Breast epithelium (tissue), 4 donors: ENCODE measurements around the gene SYT12. TPM values are rescaled to one million over a fixed set of nuclear protein-coding genes. Genes with fewer than 3 reads are reported as not detected.

Experiments
- DNase-seq, 2 donors: peaks; one replicate each; pipeline ENCODE4 v3.0.0-alpha.2; 2019; ENCODE audit warnings: low spot score in 2 of 2
- H3K27ac ChIP-seq, 2 donors: fragments of 200-600 bp; sonication (generic) in 1 of 2; one replicate each; pipeline ENCODE4 v1.5.1; 2016 to 2019; ENCODE audit warnings: mild to moderate bottlenecking in 1 of 2
- H3K27me3 ChIP-seq, 2 donors: fragments of 200-600 bp; sonication (generic) in 1 of 2; one replicate each; pipeline versions ENCODE4 v1.5.1 to v1.6.0; 2017 to 2019; ENCODE audit warnings: control low read depth in 1 of 2, mild to moderate bottlenecking in 1 of 2
- H3K36me3 ChIP-seq: fragments of 200-600 bp; one replicate; pipeline ENCODE4 v1.5.1; 2019
- H3K4me1 ChIP-seq, 2 donors: fragments of 200-600 bp; sonication (generic); one replicate each; pipeline ENCODE4 v1.5.1; 2016 to 2019; ENCODE audit warnings: control low read depth in 1 of 2
- H3K4me3 ChIP-seq, 3 donors: fragments of 200-600 bp; sonication (generic); 1 replicate in 2 of 3; 2 replicates in 1 of 3; pipeline ENCODE4 v1.5.1; 2016 to 2019; ENCODE audit warnings: mild to moderate bottlenecking in 3 of 3, moderate library complexity in 2 of 3
- H3K9me3 ChIP-seq, 2 donors: fragments of 200-600 bp; sonication (generic) in 1 of 2; one replicate each; pipeline ENCODE4 v1.5.1; 2016 to 2019; ENCODE audit warnings: control low read depth in 1 of 2
- POLR2A ChIP-seq: fragments of 450-650 bp; IDR thresholded peaks from one replicate; pipeline ENCODE4 v1.6.1; 2016; ENCODE audit warnings: antibody characterized with exemption, mild to moderate bottlenecking, moderate library complexity
- POLR2AphosphoS5 ChIP-seq, 3 donors: sonication (generic); formaldehyde crosslinking; IDR thresholded peaks; one replicate each; pipeline ENCODE4 v1.6.1; 2017; ENCODE audit warnings: antibody characterized with exemption in 3 of 3
- intact Hi-C: fragments of 100-400 bp; cut with DNase I; formaldehyde crosslinking; loops from one replicate; pipeline ENCODE4 v1.15.1; 2023; ENCODE audit warnings: low total_unique reads
- total RNA-seq, 3 donors: library from RNA; depleted of rRNA; stranded (reverse); fragments of >200 nt; gene quantifications; one replicate each; pipeline ENCODE4 v1.1.0, GENCODE V29; 2016
- TF ChIP-seq, protein P1 (sequence below), 3 donors: fragments of 450-650 bp; IDR thresholded peaks; one replicate each; pipeline ENCODE4 v1.5.1; 2016 to 2017; ENCODE audit warnings: antibody characterized with exemption in 3 of 3, mild to moderate bottlenecking in 3 of 3, moderate library complexity in 3 of 3

SYT12 gene
- total RNA-seq, 3 donors from 2014 or later, result 0.16 to 30.3 (median 10.2) TPM

DNA sequence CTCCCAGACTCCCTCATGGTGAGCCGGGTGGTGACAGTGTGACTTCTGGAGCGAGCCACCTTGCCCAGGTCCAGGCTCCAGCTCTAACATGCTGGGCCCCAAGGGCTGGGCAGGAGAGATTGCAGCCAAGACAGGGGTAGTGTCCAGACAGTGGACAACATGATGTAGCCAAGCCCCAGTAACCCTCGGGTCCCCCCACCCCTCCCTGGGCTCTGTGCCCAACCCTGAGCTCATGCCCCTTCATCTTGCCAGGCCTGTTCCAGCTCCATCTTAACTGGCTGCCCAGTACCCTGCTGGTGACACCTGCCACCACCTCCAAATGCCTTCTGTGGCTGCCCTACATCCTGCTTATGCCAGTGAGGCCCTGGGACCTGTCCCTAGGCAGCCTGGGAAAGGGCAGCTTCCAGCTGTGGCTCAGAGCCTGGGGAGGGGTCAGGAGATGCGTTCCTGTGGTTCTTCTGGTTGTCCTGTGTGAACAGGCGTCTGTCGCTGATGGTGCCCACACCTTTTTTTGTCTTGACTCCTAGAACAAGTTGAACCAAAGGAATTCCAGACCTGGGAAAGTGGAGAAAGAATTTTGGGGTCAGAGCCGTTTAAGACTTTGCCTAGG lies 12.5 kb upstream of the SYT12 start:
- Histone ChIP-seq H3K4me3 (no peak overlapping the region), H3K27ac (no peak overlapping the region), H3K27me3 (no peaks in the 10 kb centered on the region), H3K36me3 (no peaks in the 10 kb centered on the region), H3K9me3 (no peaks in the 10 kb centered on the region), H3K4me1 (no peaks in the 10 kb centered on the region)
- TF ChIP-seq POLR2A (no peak), POLR2AphosphoS5 (IDR thresholded peaks at IDR 0.05) (no peak)
- TF ChIP-seq, protein P1, sequence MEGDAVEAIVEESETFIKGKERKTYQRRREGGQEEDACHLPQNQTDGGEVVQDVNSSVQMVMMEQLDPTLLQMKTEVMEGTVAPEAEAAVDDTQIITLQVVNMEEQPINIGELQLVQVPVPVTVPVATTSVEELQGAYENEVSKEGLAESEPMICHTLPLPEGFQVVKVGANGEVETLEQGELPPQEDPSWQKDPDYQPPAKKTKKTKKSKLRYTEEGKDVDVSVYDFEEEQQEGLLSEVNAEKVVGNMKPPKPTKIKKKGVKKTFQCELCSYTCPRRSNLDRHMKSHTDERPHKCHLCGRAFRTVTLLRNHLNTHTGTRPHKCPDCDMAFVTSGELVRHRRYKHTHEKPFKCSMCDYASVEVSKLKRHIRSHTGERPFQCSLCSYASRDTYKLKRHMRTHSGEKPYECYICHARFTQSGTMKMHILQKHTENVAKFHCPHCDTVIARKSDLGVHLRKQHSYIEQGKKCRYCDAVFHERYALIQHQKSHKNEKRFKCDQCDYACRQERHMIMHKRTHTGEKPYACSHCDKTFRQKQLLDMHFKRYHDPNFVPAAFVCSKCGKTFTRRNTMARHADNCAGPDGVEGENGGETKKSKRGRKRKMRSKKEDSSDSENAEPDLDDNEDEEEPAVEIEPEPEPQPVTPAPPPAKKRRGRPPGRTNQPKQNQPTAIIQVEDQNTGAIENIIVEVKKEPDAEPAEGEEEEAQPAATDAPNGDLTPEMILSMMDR (IDR thresholded peaks at IDR 0.05), result no peak
- no peak for DNase-seq
- intact Hi-C loops, result no loop called here

DNA sequence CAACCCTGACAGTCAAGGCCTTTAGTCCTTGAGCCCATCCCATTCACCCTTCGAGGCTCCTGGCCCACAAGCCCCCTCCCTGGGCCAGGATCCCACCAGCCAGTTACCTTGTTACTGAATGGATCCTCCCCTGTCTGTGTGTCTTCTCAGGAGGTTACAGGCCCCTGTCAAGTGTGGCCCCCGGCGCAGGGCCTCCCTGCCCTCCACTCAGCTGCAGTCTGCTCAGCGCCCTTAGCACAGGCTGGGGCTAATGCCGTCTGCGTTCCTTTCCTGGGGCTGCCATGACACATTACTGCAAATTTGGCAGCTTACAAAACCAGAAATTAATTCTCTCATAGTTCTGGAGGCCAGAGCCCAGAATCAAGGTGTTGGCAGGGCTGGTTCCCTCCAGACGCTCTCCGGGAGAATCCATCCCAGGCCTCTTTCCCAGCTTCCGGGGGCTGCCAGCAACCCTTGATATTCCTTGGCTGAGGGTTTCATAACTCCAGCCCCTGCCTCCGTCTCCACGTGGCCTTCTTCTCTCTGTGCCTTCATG lies 9.4 kb upstream of the SYT12 start:
- Histone ChIP-seq H3K4me1 (no peaks in the 10 kb centered on the region), H3K27ac (no peak overlapping the region), H3K36me3 (no peaks in the 10 kb centered on the region), H3K4me3 (no peak overlapping the region), H3K9me3 (no peaks in the 10 kb centered on the region), H3K27me3 (no peaks in the 10 kb centered on the region)
- intact Hi-C loops, result no loop called here
- TF ChIP-seq, protein P1 (IDR thresholded peaks at IDR 0.05), result no peak
- no peak for TF ChIP-seq POLR2AphosphoS5 (IDR thresholded peaks at IDR 0.05)
- no peak for TF ChIP-seq POLR2A
- no peak for DNase-seq

DNA sequence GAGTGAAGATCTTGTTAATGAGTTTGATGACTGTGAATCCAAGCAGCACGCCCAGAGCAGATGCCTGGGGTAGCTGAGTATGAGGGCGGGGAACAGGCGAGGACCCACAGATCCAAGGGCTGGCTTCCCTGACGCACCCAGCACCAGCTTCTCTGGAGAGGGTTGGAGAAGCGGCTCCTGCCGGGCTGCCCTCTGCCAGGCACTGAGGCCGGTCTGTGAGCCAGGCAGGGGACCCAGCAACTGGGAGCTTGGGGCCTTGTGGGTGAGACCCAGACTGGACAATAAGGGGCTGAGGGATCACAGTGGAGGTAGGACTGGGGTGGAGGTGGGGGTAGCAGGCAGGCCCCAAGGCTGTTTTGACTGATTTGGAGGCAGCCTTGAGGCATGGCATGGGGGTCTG lies 8.6 kb upstream of the SYT12 start:
- no peak for DNase-seq
- no peaks in the 10 kb centered on the region for H3K36me3 ChIP-seq
- TF ChIP-seq POLR2A (no peak), POLR2AphosphoS5 (IDR thresholded peaks at IDR 0.05) (no peak)
- TF ChIP-seq, protein P1 (IDR thresholded peaks at IDR 0.05), result no peak
- no peak overlapping the region for H3K27ac ChIP-seq
- no peaks in the 10 kb centered on the region for H3K4me1 ChIP-seq
- H3K4me3 ChIP-seq, result no peak overlapping the region
- intact Hi-C loops, result no loop called here
- H3K9me3 ChIP-seq, result no peaks in the 10 kb centered on the region
- H3K27me3 ChIP-seq, result no peaks in the 10 kb centered on the region

DNA sequence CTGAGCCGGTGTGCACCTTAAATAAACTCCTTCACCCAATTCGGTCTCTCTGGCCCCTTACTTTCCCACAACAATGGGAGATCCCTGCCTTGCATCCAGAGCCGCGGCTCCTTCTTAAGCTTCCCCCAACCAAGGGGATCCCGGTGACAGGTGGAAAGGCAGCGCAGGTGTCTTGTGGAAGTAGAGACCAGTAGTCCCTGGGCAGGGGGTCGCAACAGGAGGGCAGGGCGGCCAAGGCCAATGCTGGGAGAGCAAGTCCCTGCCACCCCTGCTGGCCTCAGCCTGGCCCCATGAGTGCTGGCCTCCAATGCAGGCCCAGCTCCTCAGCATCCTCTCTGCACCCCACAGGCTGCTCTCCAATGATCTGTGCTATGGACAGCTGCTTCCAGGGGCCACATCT lies 7.9 kb upstream of the SYT12 start:
- Histone ChIP-seq H3K36me3 (no peaks in the 10 kb centered on the region), H3K27me3 (no peaks in the 10 kb centered on the region), H3K4me3 (no peak overlapping the region), H3K9me3 (no peaks in the 10 kb centered on the region), H3K27ac (no peak overlapping the region), H3K4me1 (no peaks in the 10 kb centered on the region)
- intact Hi-C loops, result no loop called here
- no peak for DNase-seq
- no peak for TF ChIP-seq POLR2A
- TF ChIP-seq, protein P1 (IDR thresholded peaks at IDR 0.05), result no peak

DNA sequence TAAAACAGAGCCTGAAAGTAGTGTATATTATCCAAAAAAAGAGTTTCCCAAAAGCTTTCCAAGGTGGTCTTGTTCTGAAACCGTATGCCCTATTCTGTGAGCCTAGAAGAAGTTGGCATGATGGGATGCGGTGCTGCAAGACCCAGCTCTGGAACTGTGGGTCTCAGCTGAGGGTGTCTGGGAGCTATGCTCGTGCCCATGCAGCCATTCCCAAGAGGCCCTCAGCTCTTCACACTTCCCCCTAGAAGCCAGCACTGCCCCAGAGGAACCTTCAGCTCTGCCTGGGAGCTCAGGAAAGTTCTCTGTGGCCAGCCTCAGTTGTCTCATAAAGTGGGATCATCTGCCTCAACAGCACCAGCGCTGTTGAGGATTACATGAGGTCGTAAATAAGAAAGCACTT lies 6.4 kb upstream of the SYT12 start:
- Histone ChIP-seq H3K36me3 (no peaks in the 10 kb centered on the region), H3K4me3 (no peak overlapping the region), H3K9me3 (no peaks in the 10 kb centered on the region), H3K27ac (no peak overlapping the region), H3K27me3 (no peaks in the 10 kb centered on the region), H3K4me1 (no peaks in the 10 kb centered on the region)
- intact Hi-C loops, result no loop called here
- TF ChIP-seq, protein P1 (IDR thresholded peaks at IDR 0.05), result no peak
- TF ChIP-seq POLR2AphosphoS5 (IDR thresholded peaks at IDR 0.05) (no peak), POLR2A (no peak)
- no peak for DNase-seq
